ENCODE results near the gene PLA2G4B. TPM values are rescaled to one million over a fixed set of nuclear protein-coding genes. Genes with fewer than 3 reads are reported as not detected.

PLA2G4B gene
- total RNA-seq, 1 experiment from 2014 or later: 11.0 TPM

DNA sequence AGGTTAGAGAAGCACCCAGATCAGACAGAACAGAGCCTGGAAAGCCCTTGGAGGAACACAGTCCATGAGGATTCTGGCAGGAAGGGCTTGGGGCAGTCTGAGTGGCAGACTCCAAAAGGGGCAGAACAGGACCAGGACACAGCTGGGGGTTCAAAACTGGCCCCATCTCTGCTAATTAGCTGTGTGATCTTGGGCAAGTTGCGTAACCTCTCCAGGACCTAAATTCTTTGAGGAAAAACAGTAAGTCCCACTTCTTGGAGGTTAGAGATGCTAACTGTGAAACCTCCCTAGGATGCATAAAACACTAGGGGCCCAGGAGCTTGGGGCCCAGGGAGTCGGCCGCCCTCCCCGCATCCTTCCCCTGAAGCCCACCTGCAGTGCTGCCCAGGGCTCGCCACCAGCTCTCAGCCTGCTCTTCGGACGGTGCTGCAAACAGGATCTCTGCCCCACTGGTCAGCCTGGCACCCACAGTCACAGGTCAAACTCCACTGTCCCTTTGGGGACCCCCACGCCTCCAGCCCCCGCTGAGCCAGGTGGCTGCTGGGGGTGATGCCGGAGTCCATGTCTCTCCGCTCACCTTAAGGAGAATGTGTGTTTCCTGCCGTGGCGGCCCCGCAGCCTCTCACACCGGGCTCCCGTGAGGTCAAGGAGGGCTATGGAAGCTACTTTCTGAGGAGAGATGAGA, 12.0 kb downstream of the PLA2G4B start:
- POLR2A ChIA-PET: interaction anchor here (0.6 to 2.0 kb wide), 2 partner anchors 23 to 70 kb away, joined by 3 to 4 read pairs; no protein-coding TSS in a partner anchor
- no peak overlapping the region for H3K4me3 Mint-ChIP-seq

DNA sequence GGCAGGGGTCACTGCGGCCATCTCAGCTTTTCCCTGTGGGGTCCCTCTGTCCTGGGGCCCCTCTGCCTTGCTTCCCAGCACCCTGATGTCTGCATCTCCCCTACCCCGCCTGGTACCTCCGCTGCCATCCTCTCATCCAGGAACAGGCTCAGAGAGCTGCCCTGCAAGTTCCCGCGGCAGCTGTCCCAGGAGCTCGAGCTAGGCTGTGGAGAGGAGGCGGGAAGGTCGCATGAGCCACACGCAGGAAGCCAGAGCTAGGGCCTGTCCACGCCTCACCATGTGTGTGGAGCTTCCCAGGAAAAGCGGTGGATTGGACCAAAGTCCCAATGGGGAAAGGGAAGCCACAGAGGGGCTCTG, 12.5 kb downstream of the PLA2G4B start:
- H3K27me3 Mint-ChIP-seq (ENCODE audit: low read depth): no peaks in the 10 kb centered on the region
- DNase-seq (ENCODE audit: low spot score): no peak
- H3K4me1 Mint-ChIP-seq: peaks cover 4% of the 10 kb centered on the region
- H3K27ac Mint-ChIP-seq: peak overlapping the region; percentile 57; the same call in 1 of the 2 replicates
- POLR2A ChIA-PET: interaction anchor here (0.6 to 2.0 kb wide), 2 partner anchors 24 to 71 kb away, joined by 3 to 4 read pairs; no protein-coding TSS in a partner anchor
- no peaks in the 10 kb centered on the region for H3K9me3 Mint-ChIP-seq
- no peak for ATAC-seq
- peaks cover 10% of the 10 kb centered on the region for H3K36me3 Mint-ChIP-seq
- CTCF ChIA-PET: interaction anchor here (0.5 to 4.4 kb wide), 7 partner anchors 11 to 1305 kb away, joined by 3 to 37 read pairs (median 4); partner anchors contain the start of gene MAPKBP1
- H3K4me3 Mint-ChIP-seq: no peak overlapping the region
- TF ChIP-seq ATF2 (CRISPR knock-in tag; IDR thresholded peaks at IDR 0.05; ENCODE audit: borderline replicate concordance, low read depth) (no peak), E2F4 (CRISPR knock-in tag; IDR thresholded peaks at IDR 0.05; ENCODE audit: borderline replicate concordance, low read depth) (no peak), CREB1 (CRISPR knock-in tag; IDR thresholded peaks at IDR 0.05) (no peak), USF2 (CRISPR knock-in tag; IDR thresholded peaks at IDR 0.05) (no peak), ZNF138 (CRISPR knock-in tag; conservative IDR thresholded peaks at IDR 0.05) (no peak)
- TF ChIP-seq, protein P1, sequence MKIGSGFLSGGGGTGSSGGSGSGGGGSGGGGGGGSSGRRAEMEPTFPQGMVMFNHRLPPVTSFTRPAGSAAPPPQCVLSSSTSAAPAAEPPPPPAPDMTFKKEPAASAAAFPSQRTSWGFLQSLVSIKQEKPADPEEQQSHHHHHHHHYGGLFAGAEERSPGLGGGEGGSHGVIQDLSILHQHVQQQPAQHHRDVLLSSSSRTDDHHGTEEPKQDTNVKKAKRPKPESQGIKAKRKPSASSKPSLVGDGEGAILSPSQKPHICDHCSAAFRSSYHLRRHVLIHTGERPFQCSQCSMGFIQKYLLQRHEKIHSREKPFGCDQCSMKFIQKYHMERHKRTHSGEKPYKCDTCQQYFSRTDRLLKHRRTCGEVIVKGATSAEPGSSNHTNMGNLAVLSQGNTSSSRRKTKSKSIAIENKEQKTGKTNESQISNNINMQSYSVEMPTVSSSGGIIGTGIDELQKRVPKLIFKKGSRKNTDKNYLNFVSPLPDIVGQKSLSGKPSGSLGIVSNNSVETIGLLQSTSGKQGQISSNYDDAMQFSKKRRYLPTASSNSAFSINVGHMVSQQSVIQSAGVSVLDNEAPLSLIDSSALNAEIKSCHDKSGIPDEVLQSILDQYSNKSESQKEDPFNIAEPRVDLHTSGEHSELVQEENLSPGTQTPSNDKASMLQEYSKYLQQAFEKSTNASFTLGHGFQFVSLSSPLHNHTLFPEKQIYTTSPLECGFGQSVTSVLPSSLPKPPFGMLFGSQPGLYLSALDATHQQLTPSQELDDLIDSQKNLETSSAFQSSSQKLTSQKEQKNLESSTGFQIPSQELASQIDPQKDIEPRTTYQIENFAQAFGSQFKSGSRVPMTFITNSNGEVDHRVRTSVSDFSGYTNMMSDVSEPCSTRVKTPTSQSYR (CRISPR knock-in tag; IDR thresholded peaks at IDR 0.05): no peak

More for the DNA sequence above, 12.0 kb downstream of the PLA2G4B start:
- Mint-ChIP-seq H3K36me3 (peaks cover 10% of the 10 kb centered on the region), H3K4me1 (peaks cover 3% of the 10 kb centered on the region), H3K9me3 (no peaks in the 10 kb centered on the region), H3K27me3 (ENCODE audit: low read depth) (no peaks in the 10 kb centered on the region), H3K27ac (no peak overlapping the region)
- ATAC-seq (no peak), DNase-seq (ENCODE audit: low spot score) (no peak)
- CTCF ChIA-PET: interaction anchor here (0.5 to 4.4 kb wide), 6 partner anchors 12 to 1304 kb away, joined by 3 to 37 read pairs (median 4); partner anchors contain the start of gene MAPKBP1
- no peak for TF ChIP-seq NR3C1 (CRISPR knock-in tag; conservative IDR thresholded peaks at IDR 0.05; ENCODE audit: low read depth)
- 0 out of 2 replicates have a peak, but pooled peaks have one; percentile 44 for TF ChIP-seq AFF4 (CRISPR knock-in tag; IDR thresholded peaks at IDR 0.05; ENCODE audit: borderline replicate concordance)
